GM12874 (cell line): ENCODE measurements around the gene TEX26.

Source experiments
- CTCF ChIP-seq: IDR thresholded peaks from 2 replicates; pipeline ENCODE4 v1.5.1; 2011; ENCODE audit warnings: low read depth, mild to moderate bottlenecking, control low read depth, low read length, moderate library complexity; ENCODE audit not compliant: insufficient read depth

The TEX26 gene

GRCh38 chr13:30898678-30899241 lies 33.7 kb upstream of the TEX26 start:
- TF ChIP-seq CTCF = no peak

GRCh38 chr13:30900436-30900835 lies 32.0 kb upstream of the TEX26 start:
- TF ChIP-seq CTCF = no peak

GRCh38 chr13:30900952-30901749 lies 31.3 kb upstream of the TEX26 start:
- no peak for TF ChIP-seq CTCF

GRCh38 chr13:30904043-30904442 lies 28.4 kb upstream of the TEX26 start:
- no peak for TF ChIP-seq CTCF

GRCh38 chr13:30905932-30906383 lies 26.5 kb upstream of the TEX26 start, which contains the start of gene MEDAG:
TSS of gene MEDAG (plus strand) at chr13:30906271. CDS start at chr13:30906516, 245 bp downstream.
- TF ChIP-seq CTCF = no peak

- TF ChIP-seq CTCF = no peak
These were observed 25.9 kb upstream of the TEX26 start for GRCh38 chr13:30906411-30907051.

GRCh38 chr13:30907121-30907861 lies 25.2 kb upstream of the TEX26 start:
- TF ChIP-seq CTCF = no peak
